NCI-H2227 treated with DMSO at 0.1 percent for 48 hours (cell line): ENCODE results near the gene TAF6L.
"Not testable (repeated sequence)": the region's sequence is repeated elsewhere in the genome, so short reads cannot be mapped to it uniquely, and the experiment has no call there.

Source experiments
- DNase-seq: peaks from one replicate; lab custom pipeline; 2025; lab: John Stamatoyannopoulos, UW

TAF6L gene, protein sequence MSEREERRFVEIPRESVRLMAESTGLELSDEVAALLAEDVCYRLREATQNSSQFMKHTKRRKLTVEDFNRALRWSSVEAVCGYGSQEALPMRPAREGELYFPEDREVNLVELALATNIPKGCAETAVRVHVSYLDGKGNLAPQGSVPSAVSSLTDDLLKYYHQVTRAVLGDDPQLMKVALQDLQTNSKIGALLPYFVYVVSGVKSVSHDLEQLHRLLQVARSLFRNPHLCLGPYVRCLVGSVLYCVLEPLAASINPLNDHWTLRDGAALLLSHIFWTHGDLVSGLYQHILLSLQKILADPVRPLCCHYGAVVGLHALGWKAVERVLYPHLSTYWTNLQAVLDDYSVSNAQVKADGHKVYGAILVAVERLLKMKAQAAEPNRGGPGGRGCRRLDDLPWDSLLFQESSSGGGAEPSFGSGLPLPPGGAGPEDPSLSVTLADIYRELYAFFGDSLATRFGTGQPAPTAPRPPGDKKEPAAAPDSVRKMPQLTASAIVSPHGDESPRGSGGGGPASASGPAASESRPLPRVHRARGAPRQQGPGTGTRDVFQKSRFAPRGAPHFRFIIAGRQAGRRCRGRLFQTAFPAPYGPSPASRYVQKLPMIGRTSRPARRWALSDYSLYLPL

DNA sequence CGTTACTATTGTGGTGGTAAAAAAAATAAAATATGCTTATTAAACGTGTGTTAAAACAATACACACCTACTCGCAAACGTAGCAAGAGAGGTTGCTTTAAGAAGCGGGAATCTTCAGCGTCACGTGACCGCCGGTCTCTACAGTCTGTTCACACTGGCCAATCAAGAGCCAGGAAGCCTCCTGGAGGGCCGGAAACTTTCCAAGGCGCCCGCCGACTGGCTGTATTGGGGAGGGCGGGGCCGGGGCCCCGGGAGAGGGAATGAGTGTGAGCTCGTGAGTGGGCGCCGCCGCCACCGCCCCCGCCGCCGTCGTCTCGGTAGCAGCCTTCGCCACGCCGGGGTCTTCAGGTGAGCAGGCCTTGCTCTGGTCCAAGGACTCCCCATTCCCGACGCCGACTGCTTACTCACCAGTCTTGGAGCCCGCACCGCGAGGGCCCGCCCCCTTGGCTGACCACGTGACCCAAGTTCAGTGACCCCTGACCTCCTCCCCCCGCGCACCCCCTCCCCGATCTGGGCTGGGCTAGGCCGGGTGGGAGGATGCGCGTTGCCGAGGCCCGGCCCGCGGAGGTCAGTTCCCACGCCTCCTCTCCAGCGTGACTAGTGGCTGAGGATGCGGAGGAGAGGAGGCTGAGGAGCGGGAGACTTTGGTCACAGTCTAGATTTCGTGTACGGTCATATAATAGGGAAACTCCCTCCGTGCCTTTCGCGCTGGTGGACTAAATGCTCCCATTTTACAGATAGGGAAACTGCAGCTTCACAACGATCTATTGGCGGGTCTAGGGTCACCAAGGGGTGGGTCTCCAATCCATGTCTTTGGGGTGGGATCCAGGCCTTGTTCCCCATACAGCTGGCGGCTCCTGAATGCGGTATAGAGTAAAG is at the start of gene TAF6L:
Gene TAF6L (plus strand): TSS at position 253 of the 878 bp plus-strand sequence. CDS start 4,388 bp downstream, outside the sequence.
- peak; percentile 93 for DNase-seq

DNA sequence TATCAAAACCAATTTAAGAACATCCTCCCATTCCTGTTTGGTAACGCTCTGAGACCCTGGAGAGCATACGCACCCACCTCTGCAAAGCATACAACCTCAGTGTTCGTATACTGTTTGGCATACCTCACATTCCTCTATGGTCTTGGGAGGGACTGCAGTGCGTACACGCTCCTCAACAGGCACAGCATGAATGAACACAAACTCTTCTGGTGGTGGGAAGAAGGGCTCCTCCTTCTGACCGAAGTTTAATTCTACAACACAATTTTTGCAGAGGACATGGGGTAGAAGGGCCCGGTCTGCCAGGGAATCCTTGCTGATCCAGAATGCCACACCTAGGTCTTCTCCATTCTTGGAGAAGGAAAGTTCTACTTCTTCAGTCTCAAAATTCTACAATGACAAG is 49.2 kb upstream of the TAF6L start:
- DNase-seq = no peak

DNA sequence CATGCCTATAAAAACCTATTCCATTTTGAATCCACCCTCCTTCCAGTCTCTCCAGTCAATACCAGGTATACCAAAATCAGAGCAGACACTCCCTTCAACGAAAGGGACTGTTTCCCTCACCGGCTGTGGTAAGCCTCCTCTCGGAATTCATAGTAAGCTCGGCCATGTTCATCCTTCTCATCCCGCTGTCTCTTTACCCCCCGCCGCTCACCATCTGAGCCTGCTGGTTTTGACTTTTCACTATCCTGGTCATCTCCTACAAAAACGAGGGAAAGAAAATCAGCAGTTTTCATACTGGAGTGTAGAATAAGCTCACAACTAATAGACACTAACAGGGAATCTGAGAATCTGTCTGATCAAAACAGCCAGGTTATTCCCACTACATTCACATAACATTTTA is 47.0 kb upstream of the TAF6L start:
- DNase-seq = no peak

DNA sequence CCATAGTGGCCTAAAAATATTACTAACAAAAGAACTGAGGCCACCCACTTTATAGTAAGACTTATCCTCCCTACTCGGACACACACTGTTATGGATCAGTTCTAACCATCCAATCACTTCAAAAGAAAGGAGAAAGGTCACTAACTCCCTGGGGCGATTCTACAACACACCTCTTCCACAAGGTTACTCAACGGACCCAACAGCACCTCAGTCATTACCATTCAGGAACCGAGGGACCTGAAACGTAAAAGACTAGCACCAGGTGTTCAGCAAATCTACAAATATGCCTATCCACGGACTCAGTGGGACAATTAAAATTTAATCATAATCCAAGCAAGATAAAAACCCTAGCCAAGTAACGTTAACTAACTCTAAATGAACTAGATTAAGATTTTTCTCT is 45.5 kb upstream of the TAF6L start:
- no peak for DNase-seq

DNA sequence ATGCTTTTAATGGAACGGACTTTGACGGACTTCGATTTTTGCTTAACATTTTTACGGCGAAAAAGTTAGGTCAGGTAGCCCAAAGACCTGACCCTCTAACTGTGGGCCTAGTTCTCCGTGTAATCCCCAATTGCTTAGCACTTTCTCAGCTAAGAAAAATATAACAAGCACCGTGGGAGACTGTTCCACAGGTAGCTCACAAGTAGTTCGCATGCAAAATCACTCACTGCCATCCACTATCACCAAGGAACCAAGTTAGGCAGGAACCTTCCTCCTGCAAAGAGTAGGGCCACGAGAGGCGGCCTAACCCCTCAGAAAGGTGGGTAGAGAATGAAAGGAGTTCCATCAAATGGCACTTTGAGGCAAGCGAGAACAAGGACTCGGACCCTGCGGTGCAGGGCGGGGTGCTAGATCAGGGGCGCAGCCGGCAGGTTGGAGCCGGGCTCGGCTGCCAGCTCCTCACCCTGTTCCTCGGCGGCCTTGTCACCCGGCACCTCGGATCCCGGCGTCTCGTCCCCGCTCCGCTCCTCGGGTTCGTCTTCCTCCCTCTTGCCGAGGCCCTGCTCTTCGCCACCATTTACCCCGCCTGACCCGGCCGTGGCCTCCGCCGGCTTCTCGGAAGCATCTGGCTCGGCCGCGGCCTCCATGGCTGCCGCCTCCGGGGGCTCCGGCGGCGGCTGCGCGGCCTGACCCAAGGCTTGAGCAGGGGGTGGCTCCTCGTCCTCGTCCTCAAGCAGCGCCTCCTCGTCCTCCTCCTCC is 44.9 kb upstream of the TAF6L start:
- DNase-seq = no peak

DNA sequence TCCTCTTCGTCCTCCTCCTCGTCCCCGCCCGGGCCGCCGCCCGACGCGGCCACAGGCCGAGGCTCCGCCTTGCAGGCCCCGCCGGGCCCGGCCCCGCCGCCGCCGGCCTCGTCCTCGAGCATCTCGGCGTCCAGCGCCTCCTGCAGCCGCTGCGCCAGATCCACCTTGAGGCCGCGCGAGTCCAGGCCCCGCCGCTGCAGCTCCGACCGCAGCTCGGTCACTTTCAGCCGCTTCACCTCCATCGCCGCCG is 44.4 kb upstream of the TAF6L start:
- no peak for DNase-seq

DNA sequence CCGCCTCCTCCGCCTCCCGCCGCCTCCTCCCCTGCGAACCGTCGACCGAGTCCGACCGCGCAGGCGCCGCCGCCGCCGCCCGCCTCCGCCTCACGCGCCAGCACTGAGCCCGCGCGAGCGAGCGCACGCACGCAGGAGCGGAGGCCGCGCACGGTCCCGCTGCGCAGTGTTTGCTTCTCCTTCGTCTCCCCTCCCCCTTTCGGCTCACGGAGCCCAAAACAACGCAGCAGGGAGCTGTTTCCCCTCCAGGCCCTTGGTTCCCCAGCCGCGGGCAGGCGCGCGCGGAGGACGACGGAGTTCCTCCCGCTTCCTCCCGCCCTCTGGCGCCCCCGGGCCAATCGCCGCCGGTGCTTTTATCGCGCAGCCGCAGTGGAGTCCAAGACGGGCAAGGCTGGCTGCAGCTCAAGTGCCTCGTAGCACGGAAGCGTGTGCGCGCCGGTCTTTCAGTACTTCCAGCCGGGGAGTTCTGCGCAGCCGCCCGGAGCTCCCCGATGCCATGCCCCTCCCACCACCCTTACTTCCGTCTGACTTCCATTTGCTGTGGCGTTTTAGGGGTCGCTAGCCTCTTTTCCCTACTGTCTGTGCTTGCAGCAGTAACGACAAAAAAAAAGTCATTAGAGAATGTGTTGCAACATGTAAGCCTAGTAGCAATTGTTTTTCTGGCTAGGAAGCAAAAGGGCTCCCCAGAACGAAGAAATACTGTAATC is 43.9 kb upstream of the TAF6L start, which contains the start of gene HNRNPUL2:
Gene HNRNPUL2 (minus strand): TSS at position 293 of the 707 bp plus-strand sequence. CDS start 301 bp downstream, outside the sequence.
- DNase-seq = peak; percentile 99

DNA sequence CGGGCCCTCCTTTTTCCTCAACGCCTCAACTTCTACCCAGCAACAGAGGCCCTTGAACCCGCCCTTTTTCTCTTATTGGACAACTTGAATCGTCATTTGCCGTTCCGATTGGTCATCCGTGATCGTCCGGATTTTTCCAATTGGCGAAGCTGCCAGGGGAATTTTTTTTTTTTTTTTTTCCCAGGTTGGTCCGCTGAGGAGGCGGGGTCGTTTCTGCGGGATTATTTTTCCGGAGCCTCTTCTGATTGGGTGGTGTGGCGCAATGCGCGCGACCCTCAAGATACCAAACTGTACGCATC is 43.4 kb upstream of the TAF6L start:
- DNase-seq = peak; percentile 99

DNA sequence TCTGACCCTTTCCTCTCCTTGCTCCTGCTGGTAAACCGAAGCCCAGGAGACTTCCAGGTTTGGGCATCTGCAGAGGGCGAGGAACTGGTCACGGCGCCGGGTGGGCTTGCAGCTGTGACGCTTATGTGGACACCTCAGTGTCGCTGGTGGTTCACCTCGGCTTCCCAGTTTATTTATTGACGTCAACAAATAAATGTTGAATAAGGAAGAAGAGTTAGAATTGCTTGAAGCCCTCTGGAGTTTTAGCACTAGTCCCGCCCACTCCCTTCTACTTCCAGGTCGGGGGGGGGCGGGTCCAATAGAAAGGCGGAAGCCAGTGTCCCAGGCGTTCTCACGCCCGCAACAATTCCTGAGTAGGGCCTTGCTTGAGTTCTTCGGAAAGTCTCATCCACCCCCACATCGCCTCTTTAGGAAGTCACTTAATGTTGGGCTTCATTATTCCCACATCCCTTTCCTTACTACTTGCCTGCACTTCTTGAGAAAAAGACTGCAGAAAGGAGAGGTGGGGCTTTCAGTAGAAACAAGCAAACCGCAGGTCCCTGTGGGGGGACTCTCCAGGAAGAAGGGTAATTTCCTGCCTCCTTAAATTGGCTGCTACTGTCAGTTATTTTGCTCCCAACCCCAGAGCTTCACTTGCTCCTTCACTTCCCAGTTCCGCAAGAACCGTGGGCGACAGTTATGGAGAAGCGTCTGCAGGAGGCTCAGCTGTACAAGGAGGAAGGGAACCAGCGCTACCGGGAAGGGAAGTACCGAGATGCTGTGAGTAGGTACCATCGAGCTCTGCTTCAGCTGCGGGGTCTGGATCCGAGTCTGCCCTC is 42.8 kb upstream of the TAF6L start, which contains the start of gene TTC9C:
Gene TTC9C (plus strand): TSS at position 316 of the 818 bp plus-strand sequence. CDS start 363 bp downstream, at position 679.
- peak; percentile 89 for DNase-seq

DNA sequence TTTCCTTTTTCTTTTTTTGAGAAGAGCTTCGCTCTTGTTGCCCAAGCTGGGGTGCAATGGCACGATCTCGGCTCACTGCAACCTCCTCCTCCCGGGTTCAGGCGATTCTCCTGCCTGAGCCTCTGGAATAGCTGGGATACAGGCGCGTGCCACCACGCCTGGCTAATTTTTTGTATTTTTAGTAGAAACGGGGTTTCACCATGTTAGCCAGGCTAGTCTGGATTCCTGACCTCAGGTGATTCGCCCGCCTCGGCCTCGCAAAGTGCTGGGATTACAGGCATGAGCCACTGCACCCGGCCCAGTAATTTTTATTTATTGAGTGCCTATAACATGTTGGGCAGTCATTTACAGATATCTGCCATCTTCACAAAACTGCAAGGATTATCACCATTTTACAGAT is 41.1 kb upstream of the TAF6L start:
- DNase-seq = not testable (repeated sequence)

DNA sequence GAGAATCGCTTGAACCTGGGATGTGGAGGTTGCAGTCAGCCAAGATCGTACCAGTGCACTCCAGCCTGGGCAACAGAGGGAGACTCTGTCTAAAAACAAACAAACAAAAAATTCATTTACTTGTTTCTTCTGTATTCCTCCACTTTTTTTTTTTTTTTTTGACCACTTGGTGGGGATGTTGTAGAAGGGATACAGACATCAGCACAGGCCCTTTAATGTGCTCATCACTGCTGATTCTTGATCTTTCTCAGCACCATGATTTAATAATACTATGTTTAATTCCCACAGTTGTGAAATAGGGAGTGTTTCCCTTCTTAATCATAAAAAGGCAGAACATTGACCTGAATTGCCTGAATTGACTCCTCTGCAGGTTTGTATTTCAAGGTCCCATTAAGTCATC is 38.4 kb upstream of the TAF6L start:
- DNase-seq = no peak

DNA sequence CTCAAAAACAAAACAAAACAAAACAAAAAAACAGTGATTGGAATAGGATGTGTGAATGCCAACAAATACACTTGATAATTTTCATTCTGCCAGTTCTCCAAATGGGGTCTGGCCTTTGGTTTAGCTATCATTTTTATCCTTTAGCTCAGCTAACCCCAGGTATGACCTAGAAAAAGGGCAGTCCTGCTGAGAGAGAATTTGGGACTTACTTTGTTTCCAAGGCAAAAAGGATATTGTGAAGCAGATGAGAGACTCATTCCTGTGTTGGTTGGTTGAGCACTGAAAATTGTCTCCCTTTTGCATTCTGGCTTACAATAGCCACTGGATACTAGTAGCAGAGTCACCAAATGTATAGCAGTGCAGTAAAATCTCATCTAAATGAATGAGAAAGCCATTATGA is 34.0 kb upstream of the TAF6L start:
- no peak for DNase-seq

DNA sequence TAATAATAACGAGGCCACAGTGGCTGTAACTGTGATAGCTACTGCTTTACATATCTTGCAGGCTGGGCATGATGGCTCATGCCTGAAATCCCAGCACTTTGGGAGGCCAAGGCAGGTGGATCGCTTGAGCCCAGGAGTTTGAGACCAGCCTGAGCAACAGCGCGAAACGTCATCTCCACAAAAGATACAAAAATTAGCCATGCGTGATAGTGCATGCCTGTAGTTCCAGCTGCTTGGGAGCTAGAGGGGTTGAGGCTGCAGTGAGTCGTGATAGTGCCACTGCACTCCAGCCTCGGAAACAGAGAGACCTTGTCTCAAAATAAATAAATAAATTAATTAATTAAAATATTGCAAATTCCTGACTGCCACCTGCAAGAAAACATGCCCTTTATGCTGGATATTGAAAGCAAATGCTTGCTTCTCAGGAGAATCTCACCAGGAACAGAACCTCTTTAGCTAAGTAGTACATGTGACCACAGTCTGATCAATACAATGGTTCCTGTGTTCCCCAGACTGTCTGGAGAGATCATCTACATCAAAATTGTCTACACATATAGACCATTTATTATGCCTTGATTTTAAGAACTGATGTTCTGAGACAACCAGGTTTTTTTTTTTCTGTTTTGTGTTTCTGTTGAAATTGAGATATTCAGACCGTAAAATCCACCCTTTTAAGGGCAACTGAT is 23.6 kb upstream of the TAF6L start:
- no peak for DNase-seq

DNA sequence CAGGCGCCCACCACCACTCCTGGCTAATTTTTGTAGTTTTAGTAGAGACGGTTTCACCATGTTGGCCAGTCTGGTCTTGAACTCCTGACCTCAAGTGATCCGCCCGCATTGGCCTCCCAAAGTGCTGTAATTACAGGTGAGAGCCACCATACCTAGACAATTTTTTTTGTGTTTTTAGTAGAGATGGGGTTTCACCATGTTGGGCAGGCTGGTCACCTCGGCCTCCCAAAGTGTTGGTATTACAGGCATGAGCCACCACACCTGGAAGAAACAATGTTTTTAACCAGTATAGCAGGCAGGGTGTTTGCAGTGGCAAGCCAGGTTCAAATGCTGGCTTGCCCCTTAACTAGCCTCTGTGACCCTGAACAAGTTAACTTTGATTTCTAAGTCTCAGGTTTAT is 21.3 kb upstream of the TAF6L start:
- not testable (repeated sequence) for DNase-seq

DNA sequence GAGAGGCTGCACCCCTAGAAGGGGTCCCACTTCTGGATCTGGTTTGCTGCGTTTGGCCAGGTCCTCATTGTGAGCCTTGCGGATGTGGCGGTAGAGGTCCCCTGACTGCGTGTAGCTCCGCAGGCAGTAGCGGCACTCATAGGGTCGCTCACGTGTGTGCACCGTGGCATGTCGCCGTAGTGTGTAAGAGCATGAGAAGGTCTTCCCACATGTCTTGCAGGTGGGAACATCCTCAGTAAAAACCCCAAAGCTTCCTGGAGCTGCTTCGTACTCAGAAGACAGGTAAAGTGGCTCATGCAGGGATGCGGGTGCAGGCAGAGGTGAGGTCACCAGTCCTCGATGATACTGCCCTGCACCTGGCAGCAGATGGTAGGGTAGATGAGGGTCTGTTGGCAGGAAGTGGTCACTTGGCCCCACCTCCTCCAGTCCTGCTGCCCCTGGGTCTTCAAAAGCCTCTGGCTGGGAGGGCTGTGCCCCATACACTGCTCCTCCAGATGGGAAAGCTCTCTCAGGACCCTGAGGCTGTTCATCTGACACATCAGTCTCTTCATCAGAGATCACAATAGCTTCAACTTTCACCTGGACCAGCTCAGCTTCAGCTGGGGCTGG is 18.9 kb upstream of the TAF6L start:
- DNase-seq = no peak

DNA sequence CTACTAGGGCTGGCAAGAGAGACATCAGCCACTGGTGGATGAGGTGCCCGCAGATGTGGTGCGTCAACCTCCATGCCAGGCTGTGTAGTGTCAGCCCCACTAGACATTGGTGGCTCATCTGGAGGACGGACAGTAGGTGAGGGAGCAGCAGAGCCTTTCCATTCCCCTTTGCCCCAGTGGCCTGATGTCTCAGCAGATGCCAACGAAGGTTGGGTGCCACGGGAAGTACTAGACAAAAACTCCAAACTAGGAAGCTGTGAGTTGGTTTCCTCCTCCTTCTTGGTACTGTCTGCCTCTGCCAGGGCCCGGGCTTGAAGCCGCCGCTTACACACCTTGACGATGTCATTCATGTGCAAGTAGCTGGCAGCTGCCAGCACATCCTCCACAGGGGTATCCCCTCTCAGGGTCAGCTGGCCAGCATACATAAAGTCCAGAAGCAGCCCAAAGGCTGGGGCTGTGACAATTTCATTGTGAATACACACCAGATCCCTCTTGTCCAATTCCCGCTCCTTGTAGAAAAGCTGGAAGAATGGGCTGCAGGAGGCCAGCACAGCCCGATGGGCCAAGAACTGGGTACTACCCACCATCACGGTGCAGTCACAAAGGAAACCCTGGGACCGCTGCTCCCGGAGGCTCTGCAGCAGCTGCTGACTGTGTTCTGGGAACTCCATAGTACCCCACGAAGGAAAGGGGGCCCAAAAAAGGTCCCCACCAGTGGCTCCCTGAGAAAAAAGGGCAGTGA is 18.0 kb upstream of the TAF6L start:
- DNase-seq = no peak

DNA sequence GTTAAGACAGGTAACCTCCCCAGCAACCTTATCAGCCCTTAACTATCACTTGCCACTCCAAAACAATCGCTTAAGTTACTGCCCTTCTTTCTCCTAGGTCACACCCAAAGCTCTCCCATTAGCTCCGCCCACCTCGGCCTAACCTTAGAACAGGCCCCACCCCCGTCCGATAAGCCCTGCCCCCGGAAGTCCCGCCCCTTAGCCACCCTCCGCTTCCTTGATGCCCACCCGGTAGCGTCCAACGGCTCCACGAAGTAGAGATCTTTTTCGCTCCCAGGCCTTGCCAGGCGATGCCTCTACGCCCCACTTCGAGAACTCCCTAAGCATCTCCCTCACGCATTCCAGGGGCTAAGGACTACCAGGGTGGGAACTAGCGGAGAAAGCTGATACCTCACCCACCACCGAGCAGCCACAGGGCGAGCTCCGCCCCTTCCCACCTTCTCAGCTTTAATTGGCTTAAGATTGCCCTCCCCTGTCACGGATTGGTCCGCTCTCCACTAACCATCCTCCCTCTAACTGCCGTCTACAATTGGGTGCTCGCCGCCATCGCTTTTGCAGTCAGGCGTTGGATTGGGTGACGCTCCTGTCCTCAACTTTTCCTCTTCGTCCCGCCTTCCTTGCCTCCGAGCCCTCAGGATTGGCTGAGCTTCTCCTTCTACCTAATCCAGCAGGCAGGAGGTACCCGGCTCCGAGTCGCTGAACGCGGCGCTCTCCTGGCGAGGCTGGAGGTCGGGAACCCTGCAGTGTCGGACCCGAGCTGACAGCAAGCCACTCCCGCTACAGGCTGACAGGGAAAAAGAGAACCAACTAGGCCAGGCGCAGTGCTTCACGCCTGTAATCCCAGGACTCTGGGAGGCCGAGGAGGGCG is 17.2 kb upstream of the TAF6L start, which contains the start of gene ZBTB3:
Gene ZBTB3 (minus strand): TSS at position 425 of the 868 bp plus-strand sequence. CDS start 496 bp downstream, outside the sequence.
- DNase-seq = peak; percentile 99
